Measurements from ENCODE around the gene LMBRD2.
"Not testable (repeated sequence)": the region's sequence is repeated elsewhere in the genome, so short reads cannot be mapped to it uniquely, and the experiment has no call there.

Gene LMBRD2

DNA sequence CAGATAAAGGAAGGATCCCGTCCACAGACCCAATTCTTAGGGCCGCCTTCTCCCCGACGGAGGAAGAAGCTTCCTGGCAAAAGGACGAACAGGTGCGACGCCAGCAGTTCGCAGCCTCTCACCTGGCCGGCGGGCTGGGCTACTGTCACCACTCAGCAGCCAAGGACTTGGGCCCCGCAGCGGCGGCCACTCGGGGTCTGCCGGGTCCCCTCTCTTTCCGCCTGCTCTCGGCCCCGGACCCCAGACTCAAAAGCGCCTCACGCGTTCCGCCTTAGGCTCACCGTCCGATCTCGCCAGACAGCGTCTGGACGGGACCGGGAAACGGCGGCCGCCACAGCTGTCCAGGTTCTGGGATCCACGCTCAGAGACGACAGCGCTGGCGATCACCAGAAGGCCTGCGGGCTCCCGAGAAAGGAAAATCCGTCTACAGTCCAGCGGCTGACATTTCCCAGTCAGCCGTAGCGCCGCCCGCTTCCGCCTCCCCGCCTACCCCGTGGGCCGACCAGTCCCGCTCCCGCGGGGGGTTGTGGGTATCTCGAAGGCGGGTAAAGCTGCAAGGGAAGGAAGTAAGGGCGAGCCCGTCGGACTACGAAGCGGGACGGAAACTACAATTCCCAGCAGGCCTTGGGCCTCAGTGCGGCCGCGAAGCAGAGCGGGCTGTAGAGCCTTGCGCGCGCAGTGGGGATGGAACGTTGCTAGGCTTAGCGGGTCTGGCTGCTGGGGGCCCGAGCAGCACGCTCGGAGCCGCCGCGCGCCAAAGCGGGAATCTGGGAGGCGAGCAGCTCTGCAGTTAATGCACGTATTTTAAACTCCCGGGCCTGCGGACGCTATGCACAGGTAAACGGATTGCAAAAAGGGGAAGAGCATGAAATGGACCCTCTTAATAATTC lies at the start of gene LMBRD2, which contains the start of gene SKP2:
TSS of gene LMBRD2 (minus strand) at position 454 of the 890 bp plus-strand sequence. CDS start 8,538 bp downstream, outside the sequence.
TSS of gene SKP2 (plus strand) at position 678 of the 890 bp plus-strand sequence. CDS start at position 830, 152 bp downstream.
- DNase-seq, result peak; percentile 99

GRCh38 chr5:36200513-36200912 lies 48.8 kb upstream of the LMBRD2 start:
- peak; percentile 73 for DNase-seq

GRCh38 chr5:36199620-36200019 lies 47.9 kb upstream of the LMBRD2 start:
- DNase-seq, result peak; percentile 71

GRCh38 chr5:36198783-36199182 lies 47.1 kb upstream of the LMBRD2 start:
- not testable (repeated sequence) for DNase-seq

DNA sequence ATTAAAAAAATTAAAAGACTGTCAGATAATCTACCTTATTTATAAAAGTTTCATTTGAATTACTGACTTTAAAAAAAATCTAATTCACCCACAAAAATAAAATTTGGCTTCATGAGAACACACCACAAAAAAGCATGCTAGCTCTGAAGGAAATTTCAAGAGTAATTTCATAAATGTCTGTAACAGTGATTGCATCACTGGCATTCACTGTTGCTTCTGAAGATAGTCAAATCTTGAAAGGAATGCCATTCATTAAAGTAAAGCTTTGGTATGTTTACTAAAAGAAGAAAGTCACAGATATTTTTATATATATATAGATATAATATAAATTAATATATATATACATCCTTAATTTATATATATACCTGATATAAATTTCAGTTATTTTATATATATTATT lies 46.6 kb upstream of the LMBRD2 start:
- DNase-seq, result peak; percentile 21

DNA sequence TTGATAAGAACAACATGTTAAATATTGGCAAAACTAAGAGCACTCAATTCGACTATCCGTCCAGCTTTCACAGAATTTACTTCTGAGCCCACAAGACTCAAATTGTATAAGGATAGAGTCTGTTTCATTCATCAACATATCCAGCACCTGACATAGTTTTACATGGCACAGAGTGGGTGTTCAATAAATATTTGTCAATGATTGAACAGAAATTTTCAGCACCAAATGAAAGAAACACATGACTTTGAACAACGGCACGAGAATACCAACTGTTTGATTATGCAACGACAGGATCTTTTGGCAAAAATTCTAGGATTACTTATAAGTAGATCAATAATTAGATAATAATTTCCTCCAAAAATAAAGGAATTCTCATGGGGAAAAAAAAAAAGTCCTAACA lies 42.1 kb upstream of the LMBRD2 start:
- DNase-seq, result no peak

DNA sequence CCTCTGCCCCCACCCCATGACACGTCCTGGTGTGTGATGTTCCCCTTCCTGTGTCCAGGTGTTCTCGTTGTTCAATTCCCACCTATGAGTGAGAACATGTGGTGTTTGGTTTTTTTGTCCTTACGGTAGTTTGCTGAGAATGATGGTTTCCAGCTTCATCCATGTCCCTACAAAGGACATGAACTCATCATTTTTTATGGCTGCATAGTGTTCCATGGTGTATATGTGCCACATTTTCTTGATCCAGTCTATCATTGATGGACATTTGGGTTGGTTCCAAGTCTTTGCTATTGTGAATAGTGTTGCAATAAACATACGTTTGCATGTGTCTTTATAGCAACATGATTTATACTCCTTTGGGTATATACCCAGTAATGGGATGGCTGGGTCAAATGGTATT lies 32.7 kb upstream of the LMBRD2 start:
- DNase-seq, result not testable (repeated sequence)

- no peak for DNase-seq
Measured at GRCh38 chr5:36181774-36182173, 30.1 kb upstream of the LMBRD2 start.

GRCh38 chr5:36180556-36181350 lies 29.1 kb upstream of the LMBRD2 start:
- no peak for DNase-seq

DNA sequence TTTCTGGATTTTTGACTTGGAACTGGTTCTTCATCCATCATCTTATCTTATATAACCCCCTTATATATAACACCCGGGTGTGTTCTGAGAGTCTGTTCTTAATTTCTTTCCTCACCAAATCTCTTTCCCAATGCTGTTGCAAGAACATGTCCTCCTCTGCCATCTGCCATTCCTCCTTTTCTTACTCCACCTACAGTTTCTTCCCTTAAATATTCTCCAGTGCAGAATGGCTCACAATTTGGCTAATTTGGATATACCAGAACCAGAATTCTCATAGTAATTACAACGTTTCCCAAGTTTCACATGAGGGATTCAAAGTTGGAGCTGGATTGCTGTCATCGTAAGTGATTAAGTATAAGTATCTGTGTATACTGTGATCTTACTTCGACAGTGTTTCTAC lies 28.3 kb upstream of the LMBRD2 start:
- no peak for DNase-seq

DNA sequence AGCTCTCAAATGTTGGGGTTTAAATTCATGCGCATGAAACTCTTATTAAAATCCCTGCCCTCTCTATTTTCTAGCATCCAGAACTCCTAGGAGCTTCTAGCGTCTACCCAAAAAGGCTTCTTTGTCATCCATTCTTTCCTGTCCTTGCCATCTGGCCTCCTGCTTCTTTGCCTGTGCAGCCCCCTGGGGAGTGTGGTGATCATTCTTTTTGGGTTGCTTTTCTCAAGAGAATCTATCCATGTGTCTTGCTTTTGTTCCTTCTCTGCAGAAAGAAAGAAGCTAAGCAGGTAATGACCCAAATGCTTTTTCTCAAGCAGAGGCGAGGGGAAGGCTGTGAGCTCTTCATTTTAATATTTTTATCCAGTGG lies 26.8 kb upstream of the LMBRD2 start:
- DNase-seq, result no peak

GRCh38 chr5:36177715-36178523 lies 26.2 kb upstream of the LMBRD2 start:
- DNase-seq, result peak; percentile 12

DNA sequence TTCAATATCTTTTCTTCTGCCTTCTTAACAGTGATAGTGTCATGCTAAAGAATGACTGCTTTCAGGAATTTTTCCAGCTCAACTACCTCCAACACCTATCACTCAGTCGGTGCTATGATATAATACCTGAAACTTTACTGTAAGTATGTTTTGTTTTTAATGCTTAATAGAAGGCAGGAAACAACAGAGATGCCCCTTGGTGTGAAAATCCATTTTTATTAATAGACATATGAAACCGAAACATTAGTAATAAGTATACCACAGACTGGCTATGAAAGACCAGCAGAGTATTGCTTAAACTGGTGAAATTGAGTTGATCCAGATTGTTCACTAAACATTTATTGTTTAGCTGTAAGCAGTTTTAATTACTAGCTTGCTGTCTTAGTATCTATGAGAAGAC lies 25.5 kb upstream of the LMBRD2 start:
- no peak for DNase-seq

- DNase-seq, result no peak
Measured at GRCh38 chr5:36175043-36175442, 23.4 kb upstream of the LMBRD2 start.

DNA sequence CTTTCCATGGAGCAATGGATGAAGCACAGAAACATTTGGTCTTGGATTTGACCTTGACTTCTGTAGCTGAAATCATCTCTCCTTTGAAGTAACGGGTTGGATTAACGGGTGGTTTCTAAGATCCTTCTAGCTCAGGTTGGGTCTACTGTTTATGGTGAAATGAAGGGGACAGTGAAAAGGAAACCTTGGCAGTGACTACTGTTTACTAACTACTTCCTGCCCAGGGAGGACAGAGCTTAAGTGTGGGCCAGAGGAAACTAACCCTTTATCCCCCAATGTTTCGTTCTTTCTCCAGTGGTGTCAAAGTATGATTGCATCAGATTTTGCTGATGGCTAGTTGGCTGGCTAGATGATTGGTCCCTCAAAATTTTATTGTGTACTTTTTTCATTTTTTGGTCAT lies 22.4 kb upstream of the LMBRD2 start:
- DNase-seq, result no peak

- DNase-seq, result no peak
Measured at GRCh38 chr5:36173426-36173825, 21.7 kb upstream of the LMBRD2 start.

GRCh38 chr5:36172599-36172998 lies 20.9 kb upstream of the LMBRD2 start:
- no peak for DNase-seq

DNA sequence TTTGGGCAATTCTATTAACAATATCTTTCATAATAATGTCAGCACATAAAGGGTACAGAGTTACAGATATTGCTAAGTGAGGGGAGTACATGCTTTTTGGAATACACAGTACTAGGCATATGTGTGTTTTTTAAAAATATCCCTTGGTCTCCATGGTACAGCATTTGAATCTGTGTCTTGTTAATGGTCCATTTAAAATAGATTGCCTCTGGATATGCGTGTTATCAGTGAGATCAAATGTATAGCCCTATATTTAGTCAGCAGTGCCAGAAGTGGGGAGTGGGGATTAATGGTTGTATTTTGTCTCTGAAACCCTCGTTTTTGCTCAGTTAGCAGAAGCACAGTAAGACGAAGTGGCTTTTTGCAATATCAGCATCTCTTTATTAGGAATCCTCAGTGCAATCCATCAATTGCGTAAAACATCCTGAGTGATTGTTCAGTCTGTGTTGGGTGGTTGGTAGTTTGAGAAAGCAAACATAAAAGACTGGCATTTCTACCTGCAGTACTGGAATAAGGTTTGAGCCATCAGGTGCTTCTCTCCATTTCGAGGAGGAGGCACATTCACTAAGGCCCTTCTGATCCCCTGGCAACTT lies 19.2 kb upstream of the LMBRD2 start:
- no peak for DNase-seq

- DNase-seq, result no peak
Measured at GRCh38 chr5:36168737-36169136, 17.1 kb upstream of the LMBRD2 start.

GRCh38 chr5:36164461-36164860 lies 12.8 kb upstream of the LMBRD2 start:
- DNase-seq, result no peak

DNA sequence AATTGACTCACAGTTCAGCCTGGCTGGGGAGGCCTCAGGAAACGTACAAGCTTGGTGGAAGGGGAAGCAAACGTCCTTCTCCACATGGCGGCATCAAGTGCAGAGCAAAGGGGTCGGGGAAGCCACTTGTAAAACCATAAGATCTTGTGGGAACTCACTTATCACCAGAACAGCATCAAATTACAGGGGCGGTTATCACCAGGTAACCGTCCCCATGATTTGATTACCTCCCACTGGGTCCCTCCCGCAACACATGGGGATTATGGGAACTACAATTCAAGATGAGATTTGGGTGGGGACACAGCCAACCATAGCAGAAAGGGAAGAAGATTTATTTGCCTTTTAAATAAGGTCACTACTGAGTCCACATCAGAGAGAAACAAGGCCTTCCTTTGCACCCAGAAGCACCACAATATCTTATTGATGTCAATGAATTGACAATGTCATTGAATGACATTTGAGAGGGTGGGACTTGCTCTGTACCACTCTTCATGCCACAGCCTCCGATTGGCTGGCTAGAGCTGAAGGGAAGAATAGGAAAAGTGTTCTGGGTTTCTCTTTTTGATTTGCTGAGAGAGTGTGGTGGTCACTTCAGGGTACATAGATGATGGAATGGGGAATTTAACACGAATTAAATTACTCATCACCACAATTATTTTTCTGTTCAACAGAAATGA lies 11.3 kb upstream of the LMBRD2 start:
- DNase-seq, result no peak

DNA sequence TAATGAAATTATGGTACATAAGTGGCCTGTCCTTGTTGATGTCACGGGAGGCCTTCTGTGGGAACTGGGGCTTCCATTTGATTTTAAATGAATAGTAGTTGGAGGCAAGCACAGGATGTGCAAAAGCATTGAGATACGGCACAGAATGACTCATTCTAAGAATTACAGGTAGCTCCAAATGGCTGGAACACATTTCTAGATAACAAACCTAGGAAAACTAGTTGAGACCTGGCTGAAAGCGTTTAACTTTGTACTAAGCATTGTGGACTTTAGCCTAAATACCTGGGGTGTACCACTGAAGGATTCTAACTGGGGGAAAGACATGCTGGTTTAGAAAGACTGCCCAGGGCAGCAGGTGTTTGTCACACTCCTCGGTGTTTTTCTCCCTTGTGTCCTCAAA lies 9.7 kb upstream of the LMBRD2 start:
- peak; percentile 11 for DNase-seq

Measured in NCI-H226 (cell line).